OCI-M2 (cell line): ENCODE measurements around the gene C1QL2.

Source experiments
- DNase-seq: peaks from one replicate; lab custom pipeline; 2025; ENCODE audit not compliant: unreplicated experiment; lab: John Stamatoyannopoulos, UW

Gene C1QL2

GRCh38 chr2:119158563-119159347 lies at the start of gene C1QL2:
TSS of gene C1QL2 (minus strand) at chr2:119158751. CDS start at chr2:119158269, 482 bp downstream.
- no peak for DNase-seq

- DNase-seq, result no peak
Measured at GRCh38 chr2:119207447-119207846, 48.9 kb upstream of the C1QL2 start.

GRCh38 chr2:119206201-119206600 lies 47.6 kb upstream of the C1QL2 start:
- no peak for DNase-seq

- no peak for DNase-seq
Measured at GRCh38 chr2:119205001-119205706, 46.6 kb upstream of the C1QL2 start.

GRCh38 chr2:119204525-119204924 lies 46.0 kb upstream of the C1QL2 start:
- DNase-seq, result no peak

- DNase-seq, result no peak
Measured at GRCh38 chr2:119202610-119203310, 44.2 kb upstream of the C1QL2 start.

- no peak for DNase-seq
Measured at GRCh38 chr2:119201815-119202214, 43.3 kb upstream of the C1QL2 start.

GRCh38 chr2:119198240-119198840 lies 39.8 kb upstream of the C1QL2 start:
- no peak for DNase-seq

GRCh38 chr2:119197529-119198239 lies 39.1 kb upstream of the C1QL2 start:
- DNase-seq, result no peak

GRCh38 chr2:119197126-119197405 lies 38.5 kb upstream of the C1QL2 start:
- DNase-seq, result no peak

GRCh38 chr2:119196301-119197125 lies 38.0 kb upstream of the C1QL2 start:
- no peak for DNase-seq

- DNase-seq, result no peak
Measured at GRCh38 chr2:119195887-119196286, 37.3 kb upstream of the C1QL2 start.

- DNase-seq, result no peak
Measured at GRCh38 chr2:119195001-119195400, 36.5 kb upstream of the C1QL2 start.

GRCh38 chr2:119192893-119193292 lies 34.3 kb upstream of the C1QL2 start:
- no peak for DNase-seq

GRCh38 chr2:119190321-119191111 lies 32.0 kb upstream of the C1QL2 start:
- DNase-seq, result no peak

GRCh38 chr2:119184512-119184911 lies 26.0 kb upstream of the C1QL2 start:
- DNase-seq, result no peak

- DNase-seq, result no peak
Measured at GRCh38 chr2:119181791-119182445, 23.4 kb upstream of the C1QL2 start.

- no peak for DNase-seq
Measured at GRCh38 chr2:119181391-119181790, 22.8 kb upstream of the C1QL2 start.

- no peak for DNase-seq
Measured at GRCh38 chr2:119180892-119181291, 22.3 kb upstream of the C1QL2 start.
